Epithelial cell of prostate (primary cell): ENCODE results near the gene LILRB1.
"Not testable (repeated sequence)": the region's sequence is repeated elsewhere in the genome, so short reads cannot be mapped to it uniquely, and the experiment has no call there.

Experiments used
- DNase-seq: peaks from one replicate; pipeline ENCODE4 v3.0.0-alpha.2; 2011; ENCODE audit warnings: low read depth, low spot score
- H3K27ac ChIP-seq: fragments of 450-650 bp; 2 replicates; pipeline ENCODE4 v1.5.1; 2017; ENCODE audit warnings: mild to moderate bottlenecking

LILRB1 gene

DNA sequence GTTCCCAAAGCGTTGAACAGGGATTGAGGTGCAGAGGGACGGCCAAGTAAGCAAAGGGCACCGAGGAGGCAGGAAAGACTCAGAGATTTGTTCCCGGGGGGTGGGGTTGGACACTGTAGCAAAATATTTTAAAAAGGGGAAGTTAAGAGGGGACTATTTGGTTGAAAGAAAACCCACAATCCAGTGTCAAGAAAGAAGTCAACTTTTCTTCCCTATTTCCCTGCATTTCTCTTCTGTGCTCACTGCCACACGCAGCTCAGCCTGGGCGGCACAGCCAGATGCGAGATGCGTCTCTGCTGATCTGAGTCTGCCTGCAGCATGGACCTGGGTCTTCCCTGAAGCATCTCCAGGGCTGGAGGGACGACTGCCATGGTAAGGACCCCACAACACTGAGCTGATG lies at the start of gene LILRB1:
LILRB1 (plus strand) TSS at position 223 of the 400 bp plus-strand sequence. CDS start 590 bp downstream, outside the sequence.
- not testable (repeated sequence) for H3K27ac ChIP-seq, DNase-seq

DNA sequence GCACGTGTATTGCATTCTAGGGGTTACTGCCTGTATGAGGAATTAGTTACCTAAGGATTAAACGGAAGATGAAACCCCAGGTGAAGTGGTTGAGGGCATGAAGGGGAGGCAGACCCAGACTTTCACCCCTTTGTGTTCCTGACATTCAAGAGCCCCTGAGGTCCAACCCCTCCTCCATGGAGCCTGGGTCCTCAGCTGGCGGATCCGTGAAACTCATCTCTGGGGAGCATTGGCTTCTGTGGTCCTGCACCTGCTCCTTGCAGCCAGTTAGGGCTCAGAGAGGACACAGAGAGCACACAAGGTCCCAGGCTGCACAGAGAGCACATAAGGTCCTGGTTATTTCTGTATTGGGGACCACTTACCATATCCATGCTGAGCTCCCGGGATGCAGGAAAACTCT lies 43.9 kb upstream of the LILRB1 start:
- no peak for DNase-seq
- H3K27ac ChIP-seq = no peak overlapping the region

DNA sequence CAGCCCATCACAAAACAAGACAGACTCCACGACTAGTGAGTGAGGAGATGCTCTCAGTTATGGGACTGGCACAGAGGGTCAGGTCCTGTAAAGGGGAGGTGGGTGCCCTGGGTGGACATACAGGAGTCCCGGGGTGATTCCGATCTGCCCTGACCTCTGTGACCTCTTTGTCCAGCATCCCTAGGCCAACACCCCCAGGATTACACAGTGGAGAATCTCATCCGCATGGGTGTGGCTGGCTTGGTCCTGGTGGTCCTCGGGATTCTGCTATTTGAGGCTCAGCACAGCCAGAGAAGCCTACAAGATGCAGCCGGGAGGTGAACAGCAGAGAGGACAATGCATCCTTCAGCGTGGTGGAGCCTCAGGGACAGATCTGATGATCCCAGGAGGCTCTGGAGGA lies 43.3 kb upstream of the LILRB1 start:
- no peak overlapping the region for H3K27ac ChIP-seq
- DNase-seq = no peak

DNA sequence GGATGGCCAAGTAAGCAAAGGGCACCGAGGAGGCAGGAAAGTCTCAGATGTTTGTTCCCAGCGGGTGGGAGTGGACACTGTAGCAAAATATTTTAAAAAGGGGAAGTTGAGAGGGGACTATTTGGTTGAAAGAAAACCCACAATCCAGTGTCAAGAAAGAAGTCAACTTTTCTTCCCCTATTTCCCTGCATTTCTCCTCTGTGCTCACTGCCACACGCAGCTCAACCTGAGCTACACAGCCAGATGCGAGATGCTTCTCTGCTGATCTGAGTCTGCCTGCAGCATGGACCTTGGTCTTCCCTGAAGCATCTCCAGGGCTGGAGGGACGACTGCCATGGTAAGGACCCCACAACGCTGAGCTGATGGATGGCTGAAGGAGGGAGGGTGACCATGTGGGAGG lies 36.8 kb upstream of the LILRB1 start, which contains the start of gene LILRA1:
LILRA1 (plus strand) TSS at position 188 of the 400 bp plus-strand sequence. CDS start 613 bp downstream, outside the sequence.
- DNase-seq, H3K27ac ChIP-seq: not testable (repeated sequence)

DNA sequence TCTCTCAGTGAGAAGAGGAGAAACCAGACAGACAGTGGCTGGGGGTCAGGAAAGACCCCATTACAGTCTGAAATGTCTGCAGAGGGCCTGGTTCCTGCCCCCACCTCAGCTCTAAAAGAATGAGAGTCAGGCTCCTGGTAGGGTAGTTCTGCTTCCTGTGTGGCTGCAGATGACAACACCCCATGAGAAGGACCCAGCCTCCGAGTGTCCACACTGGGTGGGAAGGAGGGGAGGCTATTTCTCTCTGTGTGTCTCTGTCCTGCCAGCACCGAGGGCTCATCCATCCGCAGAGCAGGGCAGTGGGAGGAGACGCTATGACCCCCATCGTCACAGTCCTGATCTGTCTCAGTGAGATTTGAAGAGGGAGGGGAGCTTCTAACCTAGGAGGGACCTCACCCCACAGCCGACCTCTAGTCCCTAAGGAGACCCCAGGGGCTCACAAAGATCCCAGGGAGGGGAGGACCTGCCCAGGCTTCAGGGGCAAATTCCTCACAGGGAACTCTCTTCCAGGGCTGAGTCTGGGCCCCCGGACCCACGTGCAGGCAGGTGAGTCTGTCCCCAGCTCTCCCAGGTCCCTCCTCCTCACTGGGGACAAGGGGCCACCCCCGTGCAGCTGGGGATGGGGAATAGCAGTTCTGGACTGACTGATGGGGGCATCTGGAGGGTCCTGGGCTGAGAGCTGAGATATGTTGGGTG lies 36.2 kb upstream of the LILRB1 start:
- DNase-seq, H3K27ac ChIP-seq: not testable (repeated sequence)

DNA sequence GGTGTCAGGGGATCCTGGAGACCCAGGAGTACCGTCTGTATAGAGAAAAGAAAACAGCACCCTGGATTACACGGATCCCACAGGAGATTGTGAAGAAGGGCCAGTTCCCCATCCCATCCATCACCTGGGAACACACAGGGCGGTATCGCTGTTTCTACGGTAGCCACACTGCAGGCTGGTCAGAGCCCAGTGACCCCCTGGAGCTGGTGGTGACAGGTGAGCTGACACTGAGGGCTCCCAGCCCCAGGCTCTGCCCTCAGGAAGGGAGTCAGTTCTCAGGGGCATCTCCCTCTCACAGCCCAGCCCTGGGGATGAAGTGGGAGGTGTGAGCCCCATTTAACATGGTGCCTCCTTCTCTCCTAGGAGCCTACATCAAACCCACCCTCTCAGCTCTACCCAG lies 35.5 kb upstream of the LILRB1 start:
- H3K27ac ChIP-seq = no peak overlapping the region
- DNase-seq = no peak

DNA sequence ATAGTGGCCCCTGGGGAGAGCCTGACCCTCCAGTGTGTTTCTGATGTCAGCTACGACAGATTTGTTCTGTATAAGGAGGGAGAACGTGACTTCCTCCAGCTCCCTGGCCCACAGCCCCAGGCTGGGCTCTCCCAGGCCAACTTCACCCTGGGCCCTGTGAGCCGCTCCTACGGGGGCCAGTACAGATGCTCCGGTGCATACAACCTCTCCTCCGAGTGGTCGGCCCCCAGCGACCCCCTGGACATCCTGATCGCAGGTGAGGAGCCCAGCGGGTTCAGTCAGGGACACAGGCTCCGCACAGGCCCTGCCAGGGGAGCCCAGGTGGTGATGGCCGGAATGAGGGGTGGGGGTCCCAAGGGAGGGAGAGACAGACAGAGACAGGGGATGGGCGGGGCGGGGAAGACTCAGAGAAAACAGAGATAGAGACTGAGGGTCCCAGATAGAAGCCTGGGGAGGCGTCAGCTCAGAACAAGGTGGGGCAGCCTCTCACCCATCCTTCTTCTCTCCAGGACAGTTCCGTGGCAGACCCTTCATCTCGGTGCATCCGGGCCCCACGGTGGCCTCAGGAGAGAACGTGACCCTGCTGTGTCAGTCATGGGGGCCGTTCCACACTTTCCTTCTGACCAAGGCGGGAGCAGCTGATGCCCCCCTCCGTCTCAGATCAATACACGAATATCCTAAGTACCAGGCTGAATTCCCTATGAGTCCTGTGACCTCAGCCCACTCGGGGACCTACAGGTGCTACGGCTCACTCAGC lies 34.4 kb upstream of the LILRB1 start:
- H3K27ac ChIP-seq, DNase-seq: not testable (repeated sequence)

DNA sequence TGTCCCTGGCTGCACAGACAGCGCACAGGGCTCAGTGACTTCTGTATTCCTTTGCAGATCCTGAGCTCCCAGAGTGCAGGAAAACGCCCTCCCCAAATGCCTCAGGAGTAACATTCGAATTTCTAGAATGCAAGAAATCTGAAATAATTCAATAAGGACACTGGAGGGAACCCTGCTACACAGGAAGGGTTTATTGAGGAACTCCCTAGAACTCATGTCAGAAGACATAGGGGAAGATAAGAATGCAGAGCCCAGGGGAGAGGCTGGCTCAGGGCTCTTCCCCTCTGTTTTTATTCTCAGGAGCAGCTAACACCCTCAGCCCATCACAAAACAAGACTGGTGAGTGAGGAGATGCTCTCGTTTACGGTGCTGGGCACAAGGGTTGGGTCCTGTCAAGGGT lies 30.1 kb upstream of the LILRB1 start:
- H3K27ac ChIP-seq = no peak overlapping the region
- no peak for DNase-seq

DNA sequence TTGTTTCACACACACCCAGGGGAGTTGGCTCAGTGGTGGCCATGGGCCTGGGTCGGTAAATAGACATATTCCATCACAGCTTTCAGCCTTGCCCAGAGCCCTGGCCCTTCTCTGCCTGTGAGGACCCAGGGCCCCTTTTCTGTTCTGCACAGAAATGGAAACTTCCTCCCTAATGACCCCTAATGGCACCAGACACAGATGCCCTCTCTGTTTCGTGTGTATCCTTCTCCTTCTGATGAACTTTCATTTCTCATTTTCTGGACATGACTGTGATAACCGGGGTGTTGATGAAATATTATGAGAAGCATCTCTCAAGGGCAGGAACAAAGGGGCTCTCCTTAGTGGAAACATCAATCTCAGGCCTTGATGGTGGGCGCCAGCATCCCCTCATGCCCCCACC lies 24.1 kb upstream of the LILRB1 start:
- DNase-seq = no peak
- H3K27ac ChIP-seq = no peak overlapping the region

DNA sequence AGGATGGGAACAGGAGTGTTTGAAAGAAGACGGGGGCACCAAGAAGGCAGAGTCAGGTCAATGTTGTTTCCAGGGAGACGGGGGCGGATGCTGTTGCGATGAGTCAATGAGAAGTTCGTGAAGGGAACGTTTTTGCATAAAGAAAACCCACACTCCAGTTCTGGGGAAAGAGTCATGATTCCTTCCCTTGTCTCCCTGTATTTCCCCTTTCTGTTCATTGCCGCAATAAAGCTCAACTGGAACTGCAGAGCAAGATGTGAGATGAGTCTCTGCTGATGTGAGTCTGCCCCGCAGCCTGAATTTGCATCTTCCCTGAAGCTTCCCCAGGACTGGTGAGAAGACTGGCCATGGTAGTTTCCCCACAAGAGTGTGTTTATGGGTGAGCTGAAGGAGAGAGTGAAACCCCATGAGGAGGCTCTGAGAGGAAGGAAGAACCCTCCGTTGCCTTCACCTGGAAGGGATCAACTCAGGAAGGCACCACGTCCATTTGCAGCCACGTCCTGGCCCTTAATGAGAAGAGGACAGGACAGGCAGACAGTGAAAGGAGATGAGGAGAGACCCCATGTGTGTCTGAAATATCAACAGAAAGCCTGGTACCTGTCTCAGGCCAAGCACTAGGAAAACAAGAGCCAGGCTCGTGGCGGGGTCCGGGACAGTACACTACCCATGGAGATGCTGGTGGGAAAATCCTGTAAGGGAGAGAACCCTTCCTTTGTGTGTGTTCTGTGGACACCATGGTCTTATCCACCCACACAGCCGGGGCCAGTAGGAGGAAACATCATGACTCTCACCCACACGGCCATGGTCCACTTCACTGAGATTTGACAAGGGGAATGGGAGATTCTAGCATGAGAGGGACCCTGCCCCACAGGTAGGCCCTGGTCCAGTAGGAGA lies 23.1 kb upstream of the LILRB1 start:
- no peak for DNase-seq
- H3K27ac ChIP-seq = no peak overlapping the region

DNA sequence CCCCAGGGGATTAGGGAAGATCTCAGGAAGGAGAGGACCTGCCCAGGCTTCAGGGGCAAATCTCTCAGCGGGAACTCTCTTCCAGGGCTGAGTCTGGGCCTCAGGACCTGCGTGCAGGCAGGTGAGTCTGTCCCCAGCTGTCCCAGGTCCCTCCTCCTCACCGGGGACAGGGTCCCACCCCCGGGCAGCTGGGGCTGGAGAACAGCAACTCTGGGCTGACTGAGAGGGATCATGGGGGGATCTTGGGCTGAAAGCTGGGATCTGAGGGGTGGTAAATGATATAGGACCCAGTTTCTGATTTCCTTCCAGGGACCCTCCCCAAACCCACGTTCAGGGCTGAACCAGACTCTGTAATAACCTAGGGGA lies 22.5 kb upstream of the LILRB1 start:
- DNase-seq = no peak
- H3K27ac ChIP-seq = no peak overlapping the region

DNA sequence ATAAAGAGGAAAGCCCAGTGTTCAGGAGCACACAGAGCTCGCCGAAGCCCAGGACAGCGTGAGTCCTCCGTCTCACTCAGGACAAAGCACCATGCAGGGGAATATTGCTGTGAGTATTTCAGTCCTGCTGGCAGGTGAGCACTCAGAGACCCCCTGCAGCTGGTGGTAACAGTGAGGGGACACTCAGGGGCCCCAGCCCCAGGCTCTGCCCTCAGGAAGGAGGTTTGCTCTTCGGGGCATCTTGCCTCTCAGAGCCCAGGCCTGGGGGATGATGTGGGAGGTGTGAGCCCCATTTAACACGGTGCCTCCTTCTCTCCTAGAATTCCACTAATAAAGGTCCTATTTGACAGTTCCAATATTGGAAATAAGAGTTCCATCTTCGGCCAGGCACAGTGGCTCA lies 22.1 kb upstream of the LILRB1 start:
- H3K27ac ChIP-seq = no peak overlapping the region
- DNase-seq = no peak

DNA sequence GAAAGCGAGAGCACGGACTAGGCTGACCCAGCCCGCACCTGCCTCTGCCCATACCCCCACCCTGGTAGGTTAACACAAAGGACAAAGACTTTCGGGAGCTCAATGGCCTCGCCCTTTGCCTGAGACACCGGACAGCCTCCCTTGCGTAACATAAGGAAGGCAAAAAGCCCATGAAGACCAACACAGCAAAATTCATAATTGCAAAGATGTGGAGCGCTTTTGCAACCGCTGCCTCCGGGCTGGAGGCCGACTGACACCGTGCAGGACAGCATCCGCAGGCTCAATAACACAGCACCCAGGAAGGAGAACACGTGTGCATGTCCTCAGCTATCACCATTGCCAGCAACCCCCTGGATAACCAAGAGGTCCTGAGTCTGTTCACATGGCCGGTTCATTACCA lies 21.5 kb upstream of the LILRB1 start:
- no peak for DNase-seq
- no peak overlapping the region for H3K27ac ChIP-seq

DNA sequence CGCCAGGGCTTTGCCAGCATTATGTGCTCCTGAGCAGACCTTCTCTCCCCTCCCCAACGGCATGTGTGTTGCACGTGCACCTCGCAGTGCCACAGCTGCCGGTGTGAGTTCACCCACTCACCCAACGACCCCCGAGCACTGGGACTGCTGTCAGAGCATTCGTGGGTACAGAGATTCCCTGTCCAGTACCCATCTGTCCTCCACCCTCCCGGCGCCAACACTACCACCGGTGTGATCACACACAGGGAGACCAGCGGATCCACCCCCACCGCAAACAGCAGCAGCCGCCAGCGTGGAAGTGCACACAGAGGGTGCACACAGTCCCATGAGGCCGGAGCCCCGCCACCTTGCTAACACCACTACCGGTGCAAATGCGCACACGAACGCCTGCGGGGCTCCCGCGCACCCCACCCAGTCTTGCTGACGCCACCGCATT lies 20.9 kb upstream of the LILRB1 start:
- no peak overlapping the region for H3K27ac ChIP-seq
- DNase-seq = no peak

DNA sequence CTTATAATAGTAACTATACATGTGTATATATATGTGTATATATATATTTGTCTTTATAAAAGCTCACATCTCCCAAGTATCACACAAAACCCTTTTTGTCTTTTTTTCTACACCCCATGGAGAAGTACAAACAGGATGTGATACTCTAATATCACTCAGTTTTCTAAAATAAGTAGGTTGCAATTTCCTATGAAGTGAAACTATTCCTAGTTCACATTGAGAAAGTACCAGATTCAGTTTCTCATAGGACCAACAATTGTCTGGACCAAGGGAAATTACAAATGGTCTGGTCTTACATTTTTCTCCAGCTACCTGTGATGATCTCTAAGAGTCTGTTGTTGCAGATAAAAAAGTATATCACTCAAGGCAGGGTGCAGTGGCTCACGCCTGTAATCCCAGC lies 17.9 kb upstream of the LILRB1 start:
- H3K27ac ChIP-seq = no peak overlapping the region

DNA sequence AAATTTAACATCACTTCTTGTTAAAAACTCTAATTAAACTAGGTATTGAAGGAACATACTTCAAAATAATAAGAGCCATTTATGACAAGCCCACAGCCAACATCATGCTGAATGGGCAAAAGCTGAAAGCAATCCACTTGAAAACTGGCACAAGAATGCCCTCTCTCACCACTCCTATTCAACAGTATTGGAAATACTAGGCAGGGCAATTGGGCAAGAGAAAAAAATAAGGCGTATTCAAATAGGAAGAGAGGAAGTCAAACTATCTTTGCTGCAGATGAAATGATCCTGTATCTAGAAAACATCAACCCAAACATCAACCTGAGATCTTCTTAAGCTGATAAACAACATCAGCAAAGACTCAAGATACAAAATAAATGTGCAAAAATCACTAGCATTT lies 15.6 kb upstream of the LILRB1 start:
- no peak overlapping the region for H3K27ac ChIP-seq
- no peak for DNase-seq

More for the DNA sequence above, 17.9 kb upstream of the LILRB1 start:
- DNase-seq = no peak

DNA sequence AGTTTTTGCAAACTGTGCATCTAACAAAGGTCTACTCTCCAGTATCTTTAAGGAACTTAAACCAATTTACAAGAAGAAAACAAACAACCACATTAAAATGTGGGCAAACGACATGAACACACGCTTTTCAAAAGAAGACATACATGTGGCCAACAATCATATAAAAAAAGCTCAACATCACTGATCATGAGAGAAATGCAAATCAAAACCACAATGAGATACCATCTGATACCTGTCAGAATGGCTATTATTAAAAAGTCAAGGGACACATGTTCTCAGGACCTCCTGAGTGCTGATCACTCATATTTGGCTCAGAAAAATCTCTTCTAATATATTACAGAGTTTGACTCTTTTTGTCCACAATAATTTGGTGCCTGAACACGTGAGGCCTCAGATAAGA lies 14.2 kb upstream of the LILRB1 start:
- no peak overlapping the region for H3K27ac ChIP-seq
- DNase-seq = no peak

DNA sequence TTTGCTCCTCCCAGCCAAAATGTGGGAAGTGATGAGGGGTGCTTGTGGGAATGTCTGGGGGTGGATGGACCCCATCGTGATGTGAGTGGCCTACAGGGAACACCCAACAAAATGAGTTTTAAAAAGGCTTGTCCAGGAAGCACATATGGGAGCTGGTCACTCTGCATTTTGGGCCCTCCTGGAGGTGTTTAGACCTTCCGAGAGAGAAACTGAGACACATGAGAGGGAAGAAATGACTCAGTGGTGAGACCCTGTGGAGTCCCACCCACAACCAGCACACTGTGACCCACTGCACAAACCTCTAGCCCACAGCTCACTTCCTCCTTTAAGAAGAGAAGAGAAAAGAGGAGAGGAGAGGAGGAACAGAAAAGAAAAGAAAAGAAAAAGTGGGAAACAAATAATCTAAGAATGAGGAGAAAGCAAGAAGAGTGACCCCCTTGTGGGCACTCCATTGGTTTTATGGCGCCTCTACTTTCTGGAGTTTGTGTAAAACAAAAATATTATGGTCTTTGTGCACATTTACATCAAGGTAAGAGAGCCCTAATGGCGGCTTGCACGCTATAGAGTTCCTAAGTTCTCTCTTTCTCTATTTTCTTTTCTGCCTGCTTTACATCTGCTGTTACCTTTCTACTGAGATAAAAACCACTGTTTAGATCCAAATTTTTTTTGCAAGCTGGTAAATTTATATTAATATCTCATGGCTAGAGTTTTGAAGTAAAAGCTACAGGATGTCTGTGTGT lies 13.3 kb upstream of the LILRB1 start:
- no peak for DNase-seq
- H3K27ac ChIP-seq = no peak overlapping the region

DNA sequence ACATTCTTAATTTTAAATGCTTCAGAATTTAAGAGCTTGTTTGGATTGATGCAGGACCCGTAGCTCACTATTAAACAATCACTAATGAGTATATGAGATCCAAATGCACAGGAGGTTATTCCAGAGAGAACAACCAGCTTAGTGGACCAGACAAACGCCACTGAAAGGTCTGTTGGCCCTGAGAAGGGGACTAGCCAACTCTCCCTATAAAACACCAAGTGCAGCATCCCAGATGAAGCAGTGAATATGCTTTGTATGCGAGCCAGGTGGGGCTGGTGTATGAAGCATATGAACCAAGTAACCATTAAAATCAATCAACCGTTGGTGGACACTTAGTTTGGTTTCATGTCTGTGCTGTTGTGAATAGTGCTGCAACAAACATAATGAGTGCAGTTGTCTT lies 9.8 kb upstream of the LILRB1 start:
- H3K27ac ChIP-seq = no peak overlapping the region
- DNase-seq = no peak

DNA sequence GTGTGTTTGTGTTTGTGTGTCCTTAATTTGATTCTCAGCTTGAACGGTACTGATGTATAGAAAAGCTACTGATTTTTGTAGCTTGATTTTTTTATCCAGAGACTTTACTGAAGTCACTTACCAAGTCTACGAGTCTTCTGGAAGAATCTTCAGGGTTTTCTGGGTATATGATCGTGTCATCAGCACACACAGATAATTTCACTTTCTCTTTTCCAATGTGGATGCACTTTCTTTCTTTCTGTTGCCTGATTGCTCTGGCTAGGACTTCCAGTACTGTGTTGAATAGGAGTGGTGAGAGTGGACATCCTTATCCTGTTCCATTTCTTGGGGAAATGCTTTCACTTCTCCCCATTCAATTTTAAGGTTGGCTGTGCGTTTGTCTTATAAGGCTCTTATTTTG lies 7.9 kb upstream of the LILRB1 start:
- DNase-seq = no peak
- no peak overlapping the region for H3K27ac ChIP-seq
